ENCODE data around the gene PTCH2.

DNA sequence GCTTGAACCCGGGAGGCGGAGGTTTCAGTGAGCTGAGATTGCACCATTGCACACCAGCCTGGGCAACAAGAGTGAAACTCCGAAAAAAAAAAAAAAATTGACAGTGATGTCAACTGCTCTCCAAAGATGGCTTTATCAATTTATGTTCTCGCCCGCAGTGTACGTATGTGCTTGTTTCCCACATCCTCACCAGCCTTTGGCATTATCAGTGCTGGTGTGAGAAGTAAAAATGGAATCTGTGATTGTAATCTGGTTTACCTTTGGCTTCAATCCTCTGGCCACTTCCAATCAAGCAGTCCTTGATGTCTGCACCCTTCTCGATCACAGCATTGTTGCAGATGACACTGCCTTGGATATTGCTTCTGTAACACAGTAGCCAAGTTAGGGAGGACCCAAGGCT lies 14.4 kb upstream of the PTCH2 start:
- TF ChIP-seq, protein P1, sequence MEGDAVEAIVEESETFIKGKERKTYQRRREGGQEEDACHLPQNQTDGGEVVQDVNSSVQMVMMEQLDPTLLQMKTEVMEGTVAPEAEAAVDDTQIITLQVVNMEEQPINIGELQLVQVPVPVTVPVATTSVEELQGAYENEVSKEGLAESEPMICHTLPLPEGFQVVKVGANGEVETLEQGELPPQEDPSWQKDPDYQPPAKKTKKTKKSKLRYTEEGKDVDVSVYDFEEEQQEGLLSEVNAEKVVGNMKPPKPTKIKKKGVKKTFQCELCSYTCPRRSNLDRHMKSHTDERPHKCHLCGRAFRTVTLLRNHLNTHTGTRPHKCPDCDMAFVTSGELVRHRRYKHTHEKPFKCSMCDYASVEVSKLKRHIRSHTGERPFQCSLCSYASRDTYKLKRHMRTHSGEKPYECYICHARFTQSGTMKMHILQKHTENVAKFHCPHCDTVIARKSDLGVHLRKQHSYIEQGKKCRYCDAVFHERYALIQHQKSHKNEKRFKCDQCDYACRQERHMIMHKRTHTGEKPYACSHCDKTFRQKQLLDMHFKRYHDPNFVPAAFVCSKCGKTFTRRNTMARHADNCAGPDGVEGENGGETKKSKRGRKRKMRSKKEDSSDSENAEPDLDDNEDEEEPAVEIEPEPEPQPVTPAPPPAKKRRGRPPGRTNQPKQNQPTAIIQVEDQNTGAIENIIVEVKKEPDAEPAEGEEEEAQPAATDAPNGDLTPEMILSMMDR (IDR thresholded peaks at IDR 0.05) = no peak
- TF ChIP-seq POLR2A (IDR thresholded peaks at IDR 0.05) = no peak
